ENCODE measurements around the gene GAB4. TPM values are rescaled to one million over a fixed set of nuclear protein-coding genes. Genes with fewer than 3 reads are reported as not detected.

Gene GAB4
- total RNA-seq, 3 donors from 2014 or later, result not detected

GRCh38 chr22:16972311-16972710 lies 35.7 kb downstream of the GAB4 start:
- ATAC-seq, result no peak

GRCh38 chr22:16970446-16970845 lies 37.6 kb downstream of the GAB4 start:
- intact Hi-C loops (cut with DNase I, micrococcal nuclease), result no loop called here
- ATAC-seq, result no peak
- H3K4me3 ChIP-seq, result no peak overlapping the region
- DNase-seq, result no peak
- H3K9me3 ChIP-seq, result no peaks in the 10 kb centered on the region
- TF ChIP-seq CTCF (IDR thresholded peaks at IDR 0.05), result no peak
- no peaks in the 10 kb centered on the region for H3K36me3 ChIP-seq (ENCODE audit: low read depth)
- no peaks in the 10 kb centered on the region for H3K4me1 ChIP-seq (ENCODE audit: low read depth)

More at GRCh38 chr22:16972311-16972710, 35.7 kb downstream of the GAB4 start:
- Histone ChIP-seq H3K4me3 (no peak overlapping the region), H3K4me1 (ENCODE audit: low read depth) (no peaks in the 10 kb centered on the region), H3K36me3 (ENCODE audit: low read depth) (no peaks in the 10 kb centered on the region), H3K9me3 (peaks cover under 1% of the 10 kb centered on the region)
- intact Hi-C loops (cut with DNase I, micrococcal nuclease), result no loop called here
- TF ChIP-seq CTCF (IDR thresholded peaks at IDR 0.05), result no peak
- no peak for DNase-seq

GRCh38 chr22:16969508-16970327 lies 38.3 kb downstream of the GAB4 start:
- Histone ChIP-seq H3K4me1 (ENCODE audit: low read depth) (no peaks in the 10 kb centered on the region), H3K4me3 (no peak overlapping the region), H3K9me3 (no peaks in the 10 kb centered on the region), H3K36me3 (ENCODE audit: low read depth) (no peaks in the 10 kb centered on the region)
- DNase-seq (no peak), ATAC-seq (no peak)
- no peak for TF ChIP-seq CTCF (IDR thresholded peaks at IDR 0.05)
- intact Hi-C loops (cut with DNase I, micrococcal nuclease), result no loop called here

- Histone ChIP-seq H3K9me3 (no peaks in the 10 kb centered on the region), H3K4me3 (no peak overlapping the region), H3K4me1 (ENCODE audit: low read depth) (no peaks in the 10 kb centered on the region), H3K36me3 (ENCODE audit: low read depth) (no peaks in the 10 kb centered on the region)
- TF ChIP-seq CTCF (IDR thresholded peaks at IDR 0.05), result no peak
- intact Hi-C loops (cut with DNase I, micrococcal nuclease), result no loop called here
- ATAC-seq, result no peak
- DNase-seq, result no peak
Observed at GRCh38 chr22:16968218-16968595, 39.8 kb downstream of the GAB4 start.

GRCh38 chr22:16967453-16968217 lies 40.4 kb downstream of the GAB4 start:
- H3K4me3 ChIP-seq, result no peak overlapping the region
- intact Hi-C loops (cut with DNase I, micrococcal nuclease), result no loop called here
- ATAC-seq (no peak), DNase-seq (no peak)
- H3K9me3 ChIP-seq, result no peaks in the 10 kb centered on the region
- no peak for TF ChIP-seq CTCF (IDR thresholded peaks at IDR 0.05)
- H3K4me1 ChIP-seq (ENCODE audit: low read depth), result no peaks in the 10 kb centered on the region
- H3K36me3 ChIP-seq (ENCODE audit: low read depth), result no peaks in the 10 kb centered on the region

Measured in mucosa of descending colon (tissue), 3 donors.